K562 (cell line): ENCODE measurements around the gene RALGPS1. TPM values are rescaled to one million over a fixed set of nuclear protein-coding genes. Genes with fewer than 3 reads are reported as not detected.

Experiments used
- ATAC-seq: fragments of 200-7000 bp; cut with Tn5 transposase; 3 replicates; pipeline ENCODE4 v1.9.1; 2020; ENCODE audit warnings: moderate library complexity
- BruUV-seq: library from RNA; stranded (reverse); fragments of 400-500 nt; replicated peaks from 2 replicates; lab custom pipeline; 2021; lab: Mats Ljungman, UMichigan
- CTCF ChIA-PET: fragments of 300-600 bp; formaldehyde crosslinking; extraction: SDS; loops from one replicate; lab custom pipeline; 2021; ENCODE audit warnings: low intra/inter-chr PET ratio; lab: Yijun Ruan, JAX
- POLR2A ChIA-PET: fragments of 300-600, 350-650 bp; sonication (Branson Sonifier 250); formaldehyde crosslinking; extraction: SDS; loops from one replicate; lab custom pipeline; 2021; ENCODE audit warnings: antibody characterized with exemption, inconsistent platforms; lab: Yijun Ruan, JAX
- DNase-seq, 4 experiments: peaks; one replicate each; pipeline versions ENCODE4 v3.0.0 to v3.0.0-alpha.2; 2011 to 2018; ENCODE audit warnings: low spot score in 3 of 4, mixed read lengths in 3 of 4; ENCODE audit errors: extremely low read depth in 1 of 4
- FAIRE-seq: peaks from 2 replicates; lab custom pipeline; 2011; peaks lifted over from hg19 to GRCh38; lab: Jason Lieb, UNC
- H2AFZ ChIP-seq: 2 replicates; pipeline ENCODE4 v1.6.0; 2011; ENCODE audit warnings: low read depth, low read length, control low read depth, inconsistent platforms
- H3K27ac ChIP-seq: fragments of 200-600 bp; 3 replicates; pipeline ENCODE4 v1.8.0; 2011; ENCODE audit warnings: low read depth, mild to moderate bottlenecking, control low read depth, inconsistent platforms, low read length, moderate library complexity, mixed read lengths; ENCODE audit errors: extremely low read depth
- H3K27me3 ChIP-seq, 2 experiments: fragments of 300-600 bp in 1 of 2; 2 replicates in 1 of 2; 3 replicates in 1 of 2; pipeline versions ENCODE4 v1.6.0 to v1.8.0; 2011; ENCODE audit warnings: inconsistent platforms in 2 of 2, low read length in 2 of 2, mild to moderate bottlenecking in 1 of 2, mixed read lengths in 1 of 2, moderate library complexity in 1 of 2; ENCODE audit not compliant: control insufficient read depth in 2 of 2, insufficient read depth in 2 of 2
- H3K36me3 ChIP-seq: fragments of 300-600 bp; 3 replicates; pipeline ENCODE4 v1.8.0; 2011; ENCODE audit warnings: mild to moderate bottlenecking, low read length, inconsistent platforms; ENCODE audit not compliant: control insufficient read depth, insufficient read depth
- H3K4me1 ChIP-seq, 2 experiments: fragments of 200-600 bp in 1 of 2; replicated peaks in 1 of 2; 2 replicates in 1 of 2; 3 replicates in 1 of 2; pipeline versions ENCODE4 v1.5.1 to v1.8.0; 2011; ENCODE audit warnings: inconsistent platforms in 2 of 2, low read length in 2 of 2, mild to moderate bottlenecking in 1 of 2, mixed read lengths in 1 of 2, moderate library complexity in 1 of 2; ENCODE audit not compliant: control insufficient read depth in 2 of 2, insufficient read depth in 2 of 2
- H3K4me2 ChIP-seq: 2 replicates; pipeline ENCODE4 v1.6.1; 2011; ENCODE audit warnings: low read length, control low read depth, inconsistent platforms, mixed read lengths; ENCODE audit not compliant: insufficient read depth
- H3K4me3 ChIP-seq: fragments of 200-600 bp; sonication (generic), shearing (Covaris generic); 2 replicates; pipeline ENCODE4 v1.5.1; 2016; ENCODE audit warnings: control low read depth, inconsistent platforms
- H3K79me2 ChIP-seq: fragments of 200-600 bp; 3 replicates; pipeline ENCODE4 v1.8.0; 2011; ENCODE audit warnings: low read length, inconsistent platforms; ENCODE audit not compliant: control insufficient read depth, insufficient read depth
- H3K9ac ChIP-seq, 2 experiments: 2 replicates each; pipeline versions ENCODE4 v1.6.0 to v1.6.1; 2011; ENCODE audit warnings: low read depth in 2 of 2, low read length in 2 of 2, control low read depth in 1 of 2, inconsistent platforms in 1 of 2, mild to moderate bottlenecking in 1 of 2, mixed read lengths in 1 of 2; ENCODE audit not compliant: insufficient read depth in 1 of 2
- H3K9me1 ChIP-seq: one replicate; pipeline ENCODE4 v1.6.0; 2011; ENCODE audit warnings: inconsistent platforms, mild to moderate bottlenecking, low read length, moderate library complexity; ENCODE audit not compliant: control insufficient read depth, insufficient read depth
- H3K9me3 ChIP-seq: replicated peaks from 2 replicates; pipeline ENCODE4 v1.5.1; 2011; ENCODE audit warnings: low read depth, low read length, inconsistent platforms; ENCODE audit not compliant: control insufficient read depth, insufficient read depth
- H4K20me1 ChIP-seq: replicated peaks from 2 replicates; pipeline ENCODE4 v1.6.1; 2011; ENCODE audit warnings: low read length, inconsistent platforms, mixed read lengths; ENCODE audit not compliant: control insufficient read depth, insufficient read depth
- NFIC ChIP-seq: fragments of 450-650 bp; IDR thresholded peaks from 2 replicates; pipeline ENCODE4 v1.6.1; 2017; ENCODE audit warnings: mild to moderate bottlenecking, inconsistent platforms
- OTX1 ChIP-seq: fragments of 450-650 bp; formaldehyde crosslinking; IDR thresholded peaks from 2 replicates; pipeline ENCODE4 v1.4.0; 2022; ENCODE audit warnings: mild to moderate bottlenecking
- PTBP1 ChIP-seq: fragments of 200-400 bp; formaldehyde crosslinking; IDR thresholded peaks from 2 replicates; pipeline ENCODE4 v1.6.1; 2017; ENCODE audit warnings: low read depth, low read length
- RFX5 ChIP-seq: IDR thresholded peaks from 2 replicates; pipeline ENCODE4 v1.6.1; 2011; ENCODE audit warnings: low read depth, mild to moderate bottlenecking, improper control_type of control experiment, low read length
- SRSF1 ChIP-seq: fragments of 200-400 bp; formaldehyde crosslinking; IDR thresholded peaks from 2 replicates; pipeline ENCODE4 v1.6.1; 2017; ENCODE audit warnings: mild to moderate bottlenecking, low read depth, low read length, moderate library complexity
- ZNF707 ChIP-seq: fragments of 250-450 bp; sonication (Bioruptor Pico); conservative IDR thresholded peaks from 2 replicates; pipeline ENCODE4 v1.8.0; 2022; ENCODE audit warnings: inconsistent platforms, mild to moderate bottlenecking, moderate library complexity
- WGBS: fragments of 100-300 bp; shearing (Covaris generic); methylation state at CpG from one replicate; pipeline ENCODE4 v1.1.6; 2016; ENCODE audit warnings: low coverage, mixed read lengths; ENCODE audit not compliant: insufficient coverage; ENCODE audit errors: missing lambda C conversion rate; 5-methylcytosine and 5-hydroxymethylcytosine counted together
- in situ Hi-C: fragments of 300-500 bp; cut with MboI; formaldehyde crosslinking; loops from 4 replicates; pipeline ENCODE4 v1.15.0; 2018; ENCODE audit warnings: inconsistent platforms, mixed read lengths
- intact Hi-C: fragments of 100-400 bp; cut with micrococcal nuclease; formaldehyde crosslinking; loops from 2 replicates; pipeline ENCODE4 v1.14.2; 2022
- polyA plus RNA-seq, 8 experiments: library from polyadenylated mRNA; depleted of rRNA in 4 of 8; stranded (reverse) in 5 of 8; unstranded in 3 of 8; fragments of >200 nt; fragmentation: Nextera tagmentation in 2 of 8; fragmentation: Illumina TruSeq in 1 of 8; extraction: Ambion mirVana in 2 of 8; extraction: Trizol in 1 of 8; gene quantifications; 2 replicates each; pipeline versions ENCODE4 v1.2.1 to v1.2.3, GENCODE V29; 2011 to 2014; ENCODE audit warnings: inconsistent platforms in 1 of 8, missing spikeins in 1 of 8
- total RNA-seq, 7 experiments: library from RNA; depleted of rRNA in 6 of 7; stranded (reverse); fragments of >200 nt in 6 of 7; fragmentation: Illumina TruSeq in 2 of 7; extraction: Trizol in 2 of 7; gene quantifications; 2 replicates each; pipeline versions ENCODE4 v1.2.1 to v1.2.3, GENCODE V29; 2011 to 2021; ENCODE audit warnings: low replicate concordance in 1 of 7
- TF ChIP-seq, protein P1 (sequence below), 2 experiments: fragments of 450-650 bp; IDR thresholded peaks; 2 replicates each; pipeline ENCODE4 v1.6.1; 2016; ENCODE audit warnings: mild to moderate bottlenecking in 2 of 2, borderline replicate concordance in 1 of 2, low read depth in 1 of 2, moderate library complexity in 1 of 2
- TF ChIP-seq, protein P2 (sequence below): fragments of 450-650 bp; IDR thresholded peaks from 2 replicates; pipeline ENCODE4 v1.6.1; 2016; ENCODE audit warnings: antibody characterized with exemption
- TF ChIP-seq, protein P3 (sequence below): fragments of 250-450 bp; sonication (Bioruptor Pico); IDR thresholded peaks from 2 replicates; pipeline ENCODE4 v1.5.0; 2020; ENCODE audit warnings: mild to moderate bottlenecking, borderline replicate concordance

Gene RALGPS1
- total and polyA plus RNA-seq, 9 of the 15 experiments (the other 6 are each of a cell fraction or from before 2014, with no cell fraction given), result 0.04 to 2.6 (median 1.5) TPM

DNA sequence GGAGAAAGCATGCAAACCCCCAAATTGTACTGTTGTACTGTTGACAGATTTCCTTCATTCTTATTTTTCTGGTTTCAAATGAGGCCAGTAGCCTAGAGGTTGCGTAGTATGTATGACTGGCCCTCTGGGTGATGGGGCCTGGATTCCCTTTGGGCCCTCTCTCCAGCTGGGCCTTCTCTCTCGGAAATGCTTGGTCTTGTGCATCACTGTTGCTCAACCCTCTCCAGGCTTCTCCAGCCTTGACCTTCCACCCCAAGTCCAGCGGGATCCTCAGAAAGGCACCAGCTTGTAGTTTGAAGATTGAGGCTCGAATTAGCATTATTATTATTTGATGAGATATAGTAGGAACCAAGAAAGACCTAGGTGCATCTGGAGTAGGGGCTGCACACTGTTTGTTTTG lies 120.8 kb downstream of the RALGPS1 start:
- CTCF ChIA-PET, result no interaction called here
- Histone ChIP-seq H3K9me3 (no peaks in the 10 kb centered on the region), H2AFZ (no peak overlapping the region), H3K9me1 (no peaks in the 10 kb centered on the region), H4K20me1 (no peaks in the 10 kb centered on the region), H3K79me2 (no peaks in the 10 kb centered on the region), H3K27ac (no peak overlapping the region), H3K27me3 (peaks cover 0 to 14% of the 10 kb centered on the region in 2 experiments; a peak in 2 of 5 replicates), H3K4me2 (no peak overlapping the region), H3K9ac (no peak overlapping the region), H3K4me1 (peaks cover 0 to 12% of the 10 kb centered on the region in 2 experiments; a peak in 3 of 5 replicates), H3K36me3 (no peaks in the 10 kb centered on the region), H3K4me3 (no peak overlapping the region)
- no TSS peak for BruUV-seq
- POLR2A ChIA-PET, result interaction anchor here (0.6 kb wide), 1 partner anchor 33 kb away, joined by 3 read pairs; no protein-coding TSS in a partner anchor
- intact Hi-C loops (no loop called here), in situ Hi-C loops (no loop called here)
- no peak for TF ChIP-seq RFX5
- no peak for TF ChIP-seq NFIC
- no peak for TF ChIP-seq OTX1 (CRISPR knock-in tag)
- TF ChIP-seq, protein P1, sequence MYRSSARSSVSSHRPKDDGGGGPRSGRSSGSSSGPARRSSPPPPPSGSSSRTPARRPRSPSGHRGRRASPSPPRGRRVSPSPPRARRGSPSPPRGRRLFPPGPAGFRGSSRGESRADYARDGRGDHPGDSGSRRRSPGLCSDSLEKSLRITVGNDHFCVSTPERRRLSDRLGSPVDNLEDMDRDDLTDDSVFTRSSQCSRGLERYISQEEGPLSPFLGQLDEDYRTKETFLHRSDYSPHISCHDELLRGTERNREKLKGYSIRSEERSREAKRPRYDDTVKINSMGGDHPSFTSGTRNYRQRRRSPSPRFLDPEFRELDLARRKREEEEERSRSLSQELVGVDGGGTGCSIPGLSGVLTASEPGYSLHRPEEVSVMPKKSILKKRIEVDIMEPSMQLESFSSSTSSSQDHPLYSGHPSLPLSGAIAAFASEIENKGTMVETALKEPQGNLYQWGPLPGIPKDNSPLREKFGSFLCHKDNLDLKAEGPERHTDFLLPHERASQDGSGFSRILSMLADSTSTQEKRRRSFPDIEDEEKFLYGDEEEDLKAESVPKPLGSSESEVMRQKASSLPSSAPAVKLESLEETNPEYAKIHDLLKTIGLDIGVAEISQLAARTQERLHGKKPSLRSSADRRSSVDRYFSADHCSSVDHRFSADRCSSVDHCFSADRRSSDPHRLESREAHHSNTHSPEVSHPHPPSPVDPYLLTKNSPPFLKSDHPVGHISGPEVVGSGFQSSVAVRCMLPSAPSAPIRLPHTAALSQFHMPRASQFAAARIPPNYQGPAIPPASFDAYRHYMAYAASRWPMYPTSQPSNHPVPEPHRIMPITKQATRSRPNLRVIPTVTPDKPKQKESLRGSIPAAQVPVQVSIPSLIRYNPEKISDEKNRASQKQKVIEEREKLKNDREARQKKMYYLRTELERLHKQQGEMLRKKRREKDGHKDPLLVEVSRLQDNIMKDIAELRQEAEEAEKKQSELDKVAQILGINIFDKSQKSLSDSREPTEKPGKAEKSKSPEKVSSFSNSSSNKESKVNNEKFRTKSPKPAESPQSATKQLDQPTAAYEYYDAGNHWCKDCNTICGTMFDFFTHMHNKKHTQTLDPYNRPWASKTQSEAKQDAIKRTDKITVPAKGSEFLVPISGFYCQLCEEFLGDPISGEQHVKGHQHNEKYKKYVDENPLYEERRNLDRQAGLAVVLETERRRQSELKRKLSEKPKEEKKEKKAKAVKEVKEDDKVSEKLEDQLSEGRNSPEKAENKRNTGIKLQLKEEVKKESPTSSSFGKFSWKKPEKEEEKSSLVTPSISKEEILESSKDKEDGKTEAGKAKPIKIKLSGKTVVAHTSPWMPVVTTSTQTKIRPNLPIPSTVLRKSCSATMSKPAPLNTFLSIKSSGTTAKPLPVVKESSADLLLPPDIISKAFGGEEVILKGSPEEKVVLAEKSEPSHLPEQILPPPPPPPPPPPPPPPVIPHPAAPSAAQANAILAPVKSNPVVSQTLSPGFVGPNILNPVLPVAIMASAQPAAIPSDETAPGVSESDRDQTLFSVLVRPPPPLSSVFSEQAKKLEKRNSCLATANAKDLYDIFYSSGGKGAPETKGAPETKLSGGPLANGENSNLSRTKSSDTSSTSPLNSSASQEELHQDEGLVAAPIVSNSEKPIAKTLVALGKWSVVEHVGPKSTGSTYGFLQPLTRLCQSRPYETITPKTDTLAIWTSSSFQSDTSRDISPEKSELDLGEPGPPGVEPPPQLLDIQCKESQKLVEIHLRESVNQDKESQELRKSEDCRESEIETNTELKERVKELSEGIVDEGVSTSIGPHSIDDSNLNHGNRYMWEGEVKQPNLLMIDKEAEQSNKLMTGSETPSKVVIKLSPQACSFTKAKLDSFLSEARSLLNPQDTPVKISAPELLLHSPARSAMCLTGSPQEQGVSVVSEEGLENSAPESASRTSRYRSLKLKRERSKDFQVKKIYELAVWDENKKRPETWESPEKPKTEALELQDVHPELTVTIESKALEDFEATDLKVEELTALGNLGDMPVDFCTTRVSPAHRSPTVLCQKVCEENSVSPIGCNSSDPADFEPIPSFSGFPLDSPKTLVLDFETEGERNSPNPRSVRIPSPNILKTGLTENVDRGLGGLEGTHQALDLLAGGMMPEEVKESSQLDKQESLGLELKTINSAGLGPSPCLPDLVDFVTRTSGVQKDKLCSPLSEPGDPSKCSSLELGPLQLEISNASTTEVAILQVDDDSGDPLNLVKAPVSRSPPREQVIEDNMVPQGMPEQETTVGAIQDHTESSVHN (IDR thresholded peaks at IDR 0.05; ENCODE audit: borderline replicate concordance in 1 of 2, low read depth in 1 of 2), result no peak
- no peak for TF ChIP-seq PTBP1
- TF ChIP-seq SRSF1, result no peak
- TF ChIP-seq, protein P2, sequence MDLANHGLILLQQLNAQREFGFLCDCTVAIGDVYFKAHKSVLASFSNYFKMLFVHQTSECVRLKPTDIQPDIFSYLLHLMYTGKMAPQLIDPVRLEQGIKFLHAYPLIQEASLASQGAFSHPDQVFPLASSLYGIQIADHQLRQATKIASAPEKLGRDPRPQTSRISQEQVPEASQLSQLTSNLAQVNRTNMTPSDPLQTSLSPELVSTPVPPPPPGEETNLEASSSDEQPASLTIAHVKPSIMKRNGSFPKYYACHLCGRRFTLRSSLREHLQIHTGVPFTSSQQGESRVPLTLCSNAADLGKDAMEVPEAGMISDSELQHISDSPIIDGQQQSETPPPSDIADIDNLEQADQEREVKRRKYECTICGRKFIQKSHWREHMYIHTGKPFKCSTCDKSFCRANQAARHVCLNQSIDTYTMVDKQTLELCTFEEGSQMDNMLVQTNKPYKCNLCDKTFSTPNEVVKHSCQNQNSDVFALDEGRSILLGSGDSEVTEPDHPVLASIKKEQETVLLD, result no peak
- no peak for TF ChIP-seq ZNF707
- TF ChIP-seq, protein P3, sequence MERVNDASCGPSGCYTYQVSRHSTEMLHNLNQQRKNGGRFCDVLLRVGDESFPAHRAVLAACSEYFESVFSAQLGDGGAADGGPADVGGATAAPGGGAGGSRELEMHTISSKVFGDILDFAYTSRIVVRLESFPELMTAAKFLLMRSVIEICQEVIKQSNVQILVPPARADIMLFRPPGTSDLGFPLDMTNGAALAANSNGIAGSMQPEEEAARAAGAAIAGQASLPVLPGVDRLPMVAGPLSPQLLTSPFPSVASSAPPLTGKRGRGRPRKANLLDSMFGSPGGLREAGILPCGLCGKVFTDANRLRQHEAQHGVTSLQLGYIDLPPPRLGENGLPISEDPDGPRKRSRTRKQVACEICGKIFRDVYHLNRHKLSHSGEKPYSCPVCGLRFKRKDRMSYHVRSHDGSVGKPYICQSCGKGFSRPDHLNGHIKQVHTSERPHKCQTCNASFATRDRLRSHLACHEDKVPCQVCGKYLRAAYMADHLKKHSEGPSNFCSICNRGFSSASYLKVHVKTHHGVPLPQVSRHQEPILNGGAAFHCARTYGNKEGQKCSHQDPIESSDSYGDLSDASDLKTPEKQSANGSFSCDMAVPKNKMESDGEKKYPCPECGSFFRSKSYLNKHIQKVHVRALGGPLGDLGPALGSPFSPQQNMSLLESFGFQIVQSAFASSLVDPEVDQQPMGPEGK, result no peak
- no peak for FAIRE-seq
- WGBS, result 52% methylated on average over 4 of the region's 4 CpGs
- no peak for ATAC-seq
- DNase-seq, result no peak
